Activated CD4-positive, alpha-beta T cell treated with anti-CD3 and anti-CD28 coated beads, Interleukin-10, Interleukin-2, amounts not matched to agents 100 ng/mL and 50 ng/mL, durations not matched to agents 16 hours and 8 hours (primary cell): Measurements from ENCODE around the gene DOCK4.
"Not testable (repeated sequence)": the region's sequence is repeated elsewhere in the genome, so short reads cannot be mapped to it uniquely, and the experiment has no call there.

ENCODE experiments used
- DNase-seq: peaks from one replicate; pipeline ENCODE4 v3.0.0-alpha.2; 2020

The DOCK4 gene

DNA sequence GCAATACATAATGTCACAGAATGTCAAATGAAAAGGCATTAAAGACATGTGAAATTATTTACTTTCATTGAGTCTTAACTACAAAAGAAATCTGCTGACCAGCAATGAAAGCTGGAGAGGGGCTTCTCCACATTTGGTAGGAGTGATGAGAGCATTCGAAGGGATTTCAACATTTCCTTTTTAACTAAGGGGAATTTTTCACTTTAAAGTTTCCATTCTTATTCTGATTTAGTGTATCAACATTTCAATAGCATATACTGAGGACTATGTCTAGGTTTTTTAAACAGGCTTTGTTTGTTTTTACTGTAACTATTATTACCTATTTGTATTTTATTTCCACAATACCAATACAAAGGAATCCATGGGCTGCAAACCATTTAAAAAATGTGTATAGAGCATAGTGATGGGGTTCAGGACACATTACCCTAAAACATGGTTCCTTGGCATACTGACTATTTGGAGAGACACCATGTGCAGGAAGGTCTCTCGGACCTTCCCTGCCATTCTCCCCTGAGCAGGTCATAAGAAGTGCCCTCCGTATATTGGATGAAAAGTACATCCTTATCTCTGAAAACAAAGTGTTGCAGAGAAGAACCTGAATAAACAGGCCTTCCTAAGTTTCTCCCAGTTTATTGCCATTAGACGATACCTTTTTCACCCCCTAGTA is 278.7 kb downstream of the DOCK4 start:
- no peak for DNase-seq

DNA sequence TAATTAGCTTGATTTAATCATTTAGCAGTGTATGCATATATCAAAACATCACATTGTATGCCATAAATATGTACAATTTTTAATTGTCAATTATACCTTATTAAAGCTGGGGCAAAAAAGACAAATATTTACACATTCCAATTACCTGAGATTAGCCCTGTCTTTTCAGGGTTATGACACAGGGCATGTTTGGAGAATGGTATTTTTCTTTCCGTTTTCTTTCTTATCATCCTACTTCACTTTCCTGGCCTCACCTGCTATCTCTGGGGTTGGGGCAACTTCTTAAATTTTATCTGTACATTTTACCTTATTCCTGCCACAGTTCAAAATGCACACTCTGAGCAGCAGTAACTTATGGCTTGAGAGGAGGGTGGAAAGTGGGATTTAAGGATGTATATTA is 285.9 kb downstream of the DOCK4 start:
- DNase-seq, result no peak

DNA sequence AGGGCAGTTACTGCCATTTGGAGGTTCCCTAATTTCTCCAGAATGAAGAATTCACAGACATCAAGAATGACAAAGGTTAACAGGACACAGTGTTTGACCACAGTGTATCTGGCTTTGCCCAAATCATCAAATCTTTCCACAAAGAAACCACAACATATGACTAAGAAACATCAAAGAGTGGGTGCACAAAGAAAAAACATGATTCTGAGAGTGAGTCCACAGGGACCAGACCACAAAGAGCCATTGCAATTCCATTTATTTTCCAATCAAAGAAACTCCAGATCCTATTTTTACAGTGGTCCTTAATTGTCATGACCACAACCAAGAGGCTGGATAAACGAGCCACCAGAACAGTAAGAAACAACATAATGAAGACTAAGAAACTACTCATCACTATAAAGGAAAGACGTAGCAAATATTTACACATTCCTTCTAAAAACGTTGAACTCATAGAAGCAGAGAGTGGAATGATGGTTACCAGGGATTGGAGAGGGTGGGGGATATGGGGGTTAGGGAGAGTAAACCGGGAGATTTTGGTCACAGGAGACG is 286.5 kb downstream of the DOCK4 start:
- no peak for DNase-seq

DNA sequence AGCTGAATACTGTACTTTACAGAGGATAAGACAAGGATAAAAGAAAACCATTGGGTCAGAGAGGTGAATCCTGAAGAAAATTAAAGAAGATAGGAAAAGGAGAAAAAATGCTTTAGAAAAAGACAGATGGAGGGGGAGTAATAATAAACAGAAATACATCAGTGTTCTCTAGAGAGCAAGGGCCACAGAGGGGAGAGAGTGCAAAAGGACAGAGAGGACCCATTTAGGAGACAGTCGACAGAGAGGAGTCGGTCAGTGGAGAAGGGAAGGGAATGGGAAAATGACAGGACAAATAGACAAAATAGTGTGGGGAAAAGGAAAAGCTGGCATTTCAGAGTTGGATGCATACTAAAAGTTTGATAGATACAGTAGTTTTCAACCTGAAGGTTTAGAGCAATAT is 287.0 kb downstream of the DOCK4 start:
- no peak for DNase-seq

DNA sequence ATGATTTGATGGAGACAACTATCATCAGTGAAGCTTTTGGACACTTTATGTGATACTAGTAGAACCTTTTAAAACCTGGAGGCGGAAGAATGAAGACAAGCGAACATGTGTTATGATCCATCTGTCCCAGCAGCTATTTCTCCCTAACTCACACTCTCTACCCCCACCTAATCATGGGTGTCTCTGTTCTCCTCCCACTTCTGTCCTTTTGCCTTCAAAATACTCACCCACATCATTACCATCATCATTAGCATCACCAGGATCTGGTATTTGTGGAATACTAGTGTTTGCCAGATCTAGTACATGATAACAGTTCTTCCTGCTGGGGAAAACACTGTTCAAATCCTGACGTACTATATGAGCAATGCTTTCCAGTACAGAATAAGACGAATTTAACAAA is 287.7 kb downstream of the DOCK4 start:
- DNase-seq, result no peak

DNA sequence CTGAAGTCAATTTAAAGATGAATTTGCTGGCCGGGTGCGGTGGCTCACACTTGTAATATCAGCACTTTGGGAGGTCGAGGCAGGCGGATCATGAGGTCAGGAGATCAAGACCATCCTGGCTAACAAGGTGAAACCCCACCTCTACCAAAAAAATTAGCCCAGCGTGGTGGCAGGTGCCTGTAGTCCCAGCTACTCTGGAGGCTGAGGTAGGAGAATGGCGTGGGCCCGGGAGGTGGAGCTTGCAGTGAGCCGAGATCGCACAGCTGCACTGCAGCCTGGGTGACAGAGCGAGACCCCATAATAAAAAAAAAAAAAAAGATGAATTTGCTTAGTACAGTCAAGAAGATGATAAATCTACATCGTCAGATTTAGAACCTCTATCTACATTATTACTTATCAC is 288.8 kb downstream of the DOCK4 start:
- not testable (repeated sequence) for DNase-seq

DNA sequence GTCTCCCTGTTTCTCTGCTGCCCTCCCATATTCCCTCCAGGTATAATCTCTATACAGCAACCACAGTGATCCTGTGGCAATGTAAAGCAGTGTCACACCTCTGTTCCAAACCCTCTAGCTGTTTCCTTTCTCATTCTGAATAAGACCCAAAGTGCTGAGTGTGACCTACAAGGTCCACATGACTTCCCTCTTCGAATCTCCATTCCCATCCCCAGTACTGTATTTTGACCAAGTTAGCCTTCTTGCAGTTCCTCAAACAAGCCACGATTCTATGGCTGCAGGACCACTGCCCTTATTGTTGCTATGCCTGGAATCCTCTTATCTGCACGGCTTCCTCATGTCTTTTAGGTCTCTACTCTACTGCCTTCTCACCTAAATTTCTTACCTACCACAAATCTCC is 291.9 kb downstream of the DOCK4 start:
- no peak for DNase-seq

DNA sequence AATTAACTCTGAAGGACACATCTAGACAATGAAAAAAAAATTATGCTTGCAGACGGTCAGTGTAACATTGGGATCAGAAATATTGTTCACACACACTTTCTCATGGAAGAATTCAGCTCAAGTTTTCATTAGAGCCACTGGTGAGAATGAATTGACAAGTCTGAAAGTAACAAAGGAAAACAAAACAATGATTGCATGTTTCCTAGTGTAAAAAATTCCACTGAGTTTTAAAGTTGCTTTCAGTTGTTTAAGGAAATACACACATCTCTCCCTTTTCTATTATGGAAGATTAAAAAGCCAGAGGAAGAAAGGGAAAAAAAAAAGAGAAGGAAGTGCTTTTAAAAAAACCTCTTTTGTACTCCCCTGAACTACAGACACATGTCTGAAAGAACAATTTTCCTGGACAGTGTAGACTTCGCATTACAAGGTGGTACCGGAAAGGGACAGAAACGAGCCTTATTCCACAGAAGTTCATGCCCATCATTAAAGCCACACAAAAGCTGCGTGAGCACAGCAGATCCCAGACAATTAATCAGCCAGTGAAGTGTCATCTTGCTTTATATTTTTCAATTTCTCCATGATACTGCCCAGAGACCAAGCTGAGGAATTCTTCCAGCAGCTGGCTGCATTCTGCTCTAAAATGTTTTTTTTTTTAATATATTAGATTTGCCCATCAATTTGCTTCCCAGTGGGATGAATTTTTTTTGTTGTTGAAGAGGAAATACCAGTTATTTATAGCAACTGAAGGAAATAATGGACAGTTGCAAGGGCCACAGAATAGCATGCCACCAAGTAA is 294.8 kb downstream of the DOCK4 start:
- DNase-seq, result no peak

DNA sequence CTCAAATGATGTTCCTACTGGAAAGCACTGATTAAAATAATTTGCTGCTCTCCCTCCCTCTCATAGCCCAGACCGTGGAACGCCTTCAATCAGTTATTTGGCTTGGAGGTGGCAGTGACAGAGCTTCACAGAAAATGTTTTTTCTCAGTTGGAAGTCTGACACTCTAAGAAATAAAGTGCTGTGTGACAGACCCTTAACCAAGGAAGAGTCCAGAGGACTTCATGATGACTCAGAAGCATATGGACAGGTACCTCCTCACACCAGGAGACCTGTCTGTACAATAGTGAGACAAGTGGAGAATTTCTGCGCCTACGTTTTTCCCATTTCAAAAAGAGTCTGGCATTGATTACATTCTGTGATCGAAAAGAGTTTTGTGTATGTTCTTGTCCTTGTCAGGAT is 295.5 kb downstream of the DOCK4 start:
- DNase-seq, result no peak

DNA sequence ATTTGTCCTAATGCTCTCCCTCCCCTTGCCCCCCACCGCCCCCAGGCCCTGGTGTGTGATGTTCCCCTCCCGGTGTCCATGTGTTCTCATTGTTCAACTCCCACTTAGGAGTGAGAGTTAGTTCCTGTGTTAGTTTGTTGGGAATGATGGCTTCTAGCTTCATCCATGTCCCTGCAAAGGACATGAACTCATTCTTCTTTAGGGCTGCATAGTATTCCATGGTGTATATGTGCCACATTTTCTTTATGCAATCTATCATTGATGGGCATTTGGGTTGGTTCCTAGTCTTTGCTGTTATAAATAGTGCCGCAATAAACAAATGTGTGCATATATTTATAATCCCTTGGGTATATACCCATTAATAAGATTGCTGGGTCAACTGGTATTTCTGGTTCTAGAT is 297.5 kb downstream of the DOCK4 start:
- not testable (repeated sequence) for DNase-seq

DNA sequence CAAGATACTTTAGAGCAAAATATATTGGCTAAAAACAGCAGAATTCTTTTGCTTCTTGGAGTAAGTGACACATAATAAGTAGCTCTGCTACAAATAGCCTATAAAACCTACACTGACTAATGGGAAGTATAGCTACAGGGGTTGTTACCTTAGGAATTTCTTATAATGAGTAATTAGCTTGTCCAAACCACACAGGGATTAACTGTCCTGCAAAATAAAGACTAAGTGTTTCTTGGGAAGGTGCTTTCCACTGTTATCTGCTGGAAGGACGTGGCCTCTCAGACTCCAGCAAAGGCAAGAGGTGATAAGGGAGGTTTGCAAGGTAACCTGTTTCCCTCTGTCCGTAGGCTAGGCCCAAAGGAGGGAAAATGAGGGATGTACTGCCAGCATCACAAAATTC is 302.4 kb downstream of the DOCK4 start:
- DNase-seq, result no peak

DNA sequence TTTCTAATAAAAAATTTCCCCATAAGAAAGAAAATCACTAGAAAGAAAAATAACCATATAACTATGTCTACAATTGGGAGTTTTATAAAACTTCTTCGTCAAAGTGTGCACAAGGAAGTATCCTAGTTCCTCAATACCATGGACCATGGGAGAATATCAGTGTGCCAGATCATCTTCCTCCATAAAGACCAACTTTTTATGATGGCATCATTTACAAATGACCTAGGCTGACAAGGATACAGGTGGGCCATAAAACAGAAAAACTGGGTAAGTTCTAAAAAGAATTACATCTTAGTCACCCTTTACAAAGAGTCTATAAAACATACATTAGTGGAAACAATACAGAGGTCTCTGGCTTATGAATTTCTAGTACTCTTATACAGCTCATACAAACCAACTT is 303.2 kb downstream of the DOCK4 start:
- DNase-seq, result no peak

DNA sequence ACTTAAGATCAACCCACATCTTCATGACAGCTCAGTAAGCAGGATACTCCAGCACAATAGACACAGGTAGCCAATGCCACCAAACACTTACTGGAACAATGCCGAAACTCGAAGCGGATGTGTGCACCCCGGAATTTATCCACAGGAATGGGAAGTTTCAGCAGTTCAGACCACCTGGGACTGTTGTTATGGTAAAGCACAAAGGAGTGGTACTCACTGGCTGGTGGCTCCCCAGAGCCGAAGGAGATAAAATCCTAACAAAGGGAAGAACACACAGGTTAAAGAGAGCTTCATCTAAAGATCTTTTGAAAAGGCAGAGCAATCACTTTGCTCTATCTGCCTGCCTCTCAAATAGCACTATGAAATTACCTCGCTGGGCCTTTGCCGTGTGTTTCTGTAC is 305.9 kb downstream of the DOCK4 start:
- no peak for DNase-seq

DNA sequence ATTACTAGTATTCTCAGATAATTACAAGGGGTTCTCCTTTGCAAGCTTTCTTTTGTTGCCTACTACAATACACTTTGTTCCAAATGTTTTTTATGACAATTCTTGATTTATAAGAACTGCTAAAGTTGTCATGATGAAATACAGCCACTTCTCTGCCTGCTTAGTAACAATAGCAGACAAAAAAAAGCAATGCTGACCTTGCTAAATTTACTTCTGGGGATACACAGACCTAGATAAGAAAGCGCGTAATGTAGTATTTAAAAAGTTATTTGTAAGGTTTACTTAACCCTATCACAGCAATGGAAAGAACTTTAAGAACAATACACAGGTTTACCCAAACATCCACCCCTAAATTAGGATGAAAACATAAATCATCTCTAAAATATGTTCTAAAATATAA is 311.1 kb downstream of the DOCK4 start:
- no peak for DNase-seq

DNA sequence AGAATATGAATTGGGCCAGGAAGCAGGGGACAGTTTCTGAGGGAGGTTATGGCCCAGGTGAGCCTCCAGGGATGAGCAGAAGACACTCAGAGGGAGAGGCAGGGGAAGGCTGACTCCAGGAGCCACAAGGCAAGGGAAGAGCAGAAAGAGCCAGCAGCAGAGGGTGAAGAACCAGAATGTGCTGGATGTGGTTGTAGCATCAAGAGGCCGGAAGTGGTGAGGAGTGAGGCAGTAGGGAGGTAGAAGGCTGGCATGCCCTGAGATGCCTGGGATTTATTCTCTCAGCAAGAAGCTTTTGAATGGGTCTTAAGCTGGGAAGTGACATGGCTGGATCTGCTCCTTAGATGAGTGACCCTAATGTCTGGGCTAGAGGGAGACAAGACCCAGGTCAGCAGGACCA is 311.7 kb downstream of the DOCK4 start:
- DNase-seq, result no peak

DNA sequence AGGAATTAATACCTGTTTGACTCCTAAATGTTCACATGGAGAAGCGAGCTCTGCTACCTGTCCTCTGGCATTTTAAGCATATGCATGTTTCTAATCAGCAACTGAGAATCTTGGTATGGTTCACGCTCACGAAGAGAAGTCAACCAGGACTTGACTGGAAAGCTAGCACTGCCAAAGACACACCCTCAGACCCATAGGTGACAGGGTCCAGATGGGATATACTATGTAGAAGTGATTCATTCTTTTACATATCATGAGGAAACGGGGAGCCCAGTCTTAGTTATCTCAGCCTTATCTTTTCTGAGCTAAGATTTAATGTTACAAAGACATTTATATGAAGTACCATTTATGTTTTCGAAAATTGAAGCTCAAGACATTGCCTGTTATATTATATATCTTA is 313.0 kb downstream of the DOCK4 start:
- no peak for DNase-seq

DNA sequence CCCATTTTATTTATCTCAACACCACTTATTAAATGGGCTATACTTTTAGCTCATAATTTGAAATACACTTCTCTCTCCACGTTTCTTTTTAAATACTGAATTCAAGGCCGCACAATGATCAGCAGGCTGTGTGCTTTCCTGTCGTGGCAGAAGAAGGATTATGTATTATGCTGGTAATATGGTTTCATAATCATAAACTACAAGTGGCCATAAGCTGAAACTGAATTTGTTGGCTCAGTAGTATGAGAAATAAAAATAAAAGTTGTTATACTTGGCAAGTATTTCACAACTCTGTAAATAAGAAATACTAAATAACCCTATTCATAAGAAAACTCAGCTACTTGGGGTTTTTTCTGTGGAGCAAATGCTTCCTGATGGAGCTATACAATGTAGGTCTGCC is 313.6 kb downstream of the DOCK4 start:
- no peak for DNase-seq

DNA sequence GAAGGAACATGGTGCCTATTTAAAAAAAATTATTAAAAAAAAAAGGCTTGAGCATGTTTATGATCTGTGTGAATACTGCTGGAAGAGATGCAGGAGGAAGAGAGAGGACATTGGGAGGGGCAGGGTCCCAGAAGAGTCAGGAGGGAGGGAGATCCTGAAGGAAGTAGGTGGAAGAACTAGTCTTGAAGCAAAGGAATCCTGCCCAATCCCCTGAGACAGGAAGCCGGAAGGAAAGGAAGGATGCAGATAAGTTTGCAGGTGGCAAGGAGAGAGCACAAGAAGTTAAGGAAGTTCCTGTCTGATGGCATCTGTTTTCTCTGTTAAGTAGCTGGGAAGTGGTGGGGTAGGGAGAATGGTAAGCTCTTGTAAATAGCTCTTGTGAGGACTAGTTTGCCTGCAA is 318.5 kb downstream of the DOCK4 start:
- no peak for DNase-seq

DNA sequence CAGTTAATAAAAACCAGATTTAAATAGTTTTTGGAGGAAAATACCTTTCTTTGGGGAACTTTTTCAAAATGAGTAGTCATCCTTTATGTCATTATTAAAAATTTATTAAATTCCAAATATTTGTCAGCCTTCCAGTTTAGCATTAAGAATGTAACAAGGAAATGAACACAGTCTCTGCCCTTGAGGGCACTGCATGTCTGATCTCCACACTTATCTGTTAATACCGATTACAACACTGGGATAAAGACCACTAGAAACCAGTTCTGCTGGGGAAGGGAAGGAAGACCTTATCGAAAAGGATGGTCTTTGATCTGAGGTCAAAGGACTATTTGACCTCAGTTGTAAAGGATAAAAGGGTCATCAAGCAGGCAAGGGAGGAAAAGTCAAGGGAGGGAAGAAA is 320.0 kb downstream of the DOCK4 start:
- no peak for DNase-seq

DNA sequence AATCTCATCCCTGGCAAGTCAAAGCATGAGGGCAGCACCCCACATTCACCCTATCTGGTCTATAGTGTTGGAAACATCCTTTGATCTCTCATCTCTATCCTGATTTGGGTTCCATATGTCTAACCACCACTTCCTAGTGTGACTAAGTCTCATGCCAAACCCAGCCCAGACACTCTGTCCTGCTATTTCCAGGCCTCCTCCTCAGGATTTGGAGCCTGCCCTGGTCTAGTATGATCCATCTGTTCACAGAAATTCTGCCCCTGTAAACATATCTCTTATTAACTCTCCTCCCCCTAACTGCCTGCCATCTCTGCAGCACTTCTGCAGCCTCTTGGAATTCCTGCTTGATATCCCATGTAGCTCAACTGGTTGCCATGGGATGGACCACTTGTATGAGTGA is 323.0 kb downstream of the DOCK4 start:
- no peak for DNase-seq

DNA sequence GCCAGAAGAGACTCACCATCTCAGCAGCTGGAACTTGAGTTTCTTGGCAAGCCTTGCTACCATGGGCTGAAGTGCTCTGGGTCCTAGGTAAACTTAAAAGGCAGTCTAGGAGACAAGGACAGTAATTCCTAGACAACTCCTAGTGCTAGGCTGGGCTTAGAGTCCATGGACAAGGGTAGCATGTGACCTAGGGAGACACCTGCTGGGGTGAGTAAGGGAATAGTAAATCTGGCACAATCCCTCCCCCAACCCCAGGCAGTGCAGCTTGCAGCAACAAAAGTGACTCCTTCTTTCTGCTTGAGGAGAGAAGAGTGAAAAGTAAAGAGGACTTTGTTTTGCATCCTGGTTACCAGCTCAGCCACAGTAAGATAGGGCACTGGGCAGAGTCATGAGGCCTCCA is 327.4 kb downstream of the DOCK4 start:
- DNase-seq, result no peak

DNA sequence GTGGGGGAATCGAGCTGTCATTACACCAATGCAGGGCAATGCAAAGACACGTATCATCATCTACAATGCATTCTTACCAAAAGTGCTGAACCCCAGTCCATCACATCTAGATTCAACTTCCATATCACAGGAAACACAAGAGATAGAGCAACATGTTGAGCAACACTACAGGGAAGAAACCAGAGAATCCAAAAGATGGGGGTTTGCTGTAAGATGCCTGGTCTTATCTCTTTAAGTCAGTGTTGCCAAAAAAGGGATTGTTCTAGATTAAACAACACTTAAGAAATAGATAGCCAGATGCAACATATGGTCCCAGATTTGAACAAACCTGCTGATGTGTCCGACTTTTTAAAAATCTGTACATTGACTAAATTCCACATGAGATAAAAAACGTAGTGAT is 328.3 kb downstream of the DOCK4 start:
- no peak for DNase-seq

DNA sequence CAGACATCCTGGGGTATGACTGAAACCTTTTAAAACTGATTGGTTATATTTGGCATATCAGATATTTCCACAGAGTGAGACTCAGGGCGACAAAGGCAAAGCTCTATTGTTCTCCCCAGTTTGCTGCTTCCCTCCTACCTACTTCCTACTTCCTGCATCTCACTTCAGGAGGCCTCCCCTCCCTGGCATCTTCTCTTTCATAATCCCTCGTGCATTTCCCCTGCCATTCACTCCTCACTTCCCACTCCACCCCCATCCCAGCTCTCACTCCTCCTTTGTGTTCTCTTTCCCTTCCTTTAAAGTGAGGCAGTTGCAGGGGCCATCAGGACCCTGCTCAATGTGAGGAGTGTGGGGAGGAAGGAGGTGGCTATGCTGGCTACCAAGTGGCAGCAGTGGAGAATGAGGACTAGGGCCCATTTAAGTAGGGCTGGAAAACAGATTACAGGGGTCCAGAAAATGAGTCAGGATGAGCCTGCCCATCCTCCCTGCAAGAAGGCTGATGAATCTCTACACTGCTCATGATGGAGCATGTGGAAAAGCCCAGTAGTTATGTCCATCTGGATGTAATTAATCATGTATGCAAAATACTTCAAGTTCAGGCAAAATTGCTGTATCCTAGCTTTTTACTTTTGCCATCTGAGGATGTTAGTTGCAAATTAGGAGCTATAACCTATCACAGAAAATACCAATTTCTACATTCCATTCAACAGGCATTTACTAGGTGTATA is 332.1 kb downstream of the DOCK4 start:
- no peak for DNase-seq

DNA sequence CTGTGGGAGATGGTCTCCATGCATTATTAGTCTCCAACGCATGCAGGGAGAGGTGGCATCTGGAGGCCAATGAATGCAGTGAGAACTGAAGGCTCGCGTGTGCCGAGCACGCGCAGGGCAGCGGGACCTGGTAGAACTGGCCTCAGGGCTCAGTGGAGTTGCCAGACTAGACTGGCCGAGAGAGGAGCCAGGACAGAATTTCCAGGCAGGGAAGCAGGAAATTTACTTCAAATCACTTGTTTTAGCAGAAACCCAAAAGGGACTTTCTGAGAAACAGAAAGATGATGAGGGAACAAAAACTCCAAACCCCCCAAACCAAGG is 332.9 kb downstream of the DOCK4 start:
- DNase-seq, result no peak
